AG20443 (cell line): ENCODE results near the gene TBC1D2.

Experiments
- DNase-seq: peaks from one replicate; pipeline ENCODE4 v3.0.0; 2012; ENCODE audit warnings: low spot score, mixed read lengths

The TBC1D2 gene

DNA sequence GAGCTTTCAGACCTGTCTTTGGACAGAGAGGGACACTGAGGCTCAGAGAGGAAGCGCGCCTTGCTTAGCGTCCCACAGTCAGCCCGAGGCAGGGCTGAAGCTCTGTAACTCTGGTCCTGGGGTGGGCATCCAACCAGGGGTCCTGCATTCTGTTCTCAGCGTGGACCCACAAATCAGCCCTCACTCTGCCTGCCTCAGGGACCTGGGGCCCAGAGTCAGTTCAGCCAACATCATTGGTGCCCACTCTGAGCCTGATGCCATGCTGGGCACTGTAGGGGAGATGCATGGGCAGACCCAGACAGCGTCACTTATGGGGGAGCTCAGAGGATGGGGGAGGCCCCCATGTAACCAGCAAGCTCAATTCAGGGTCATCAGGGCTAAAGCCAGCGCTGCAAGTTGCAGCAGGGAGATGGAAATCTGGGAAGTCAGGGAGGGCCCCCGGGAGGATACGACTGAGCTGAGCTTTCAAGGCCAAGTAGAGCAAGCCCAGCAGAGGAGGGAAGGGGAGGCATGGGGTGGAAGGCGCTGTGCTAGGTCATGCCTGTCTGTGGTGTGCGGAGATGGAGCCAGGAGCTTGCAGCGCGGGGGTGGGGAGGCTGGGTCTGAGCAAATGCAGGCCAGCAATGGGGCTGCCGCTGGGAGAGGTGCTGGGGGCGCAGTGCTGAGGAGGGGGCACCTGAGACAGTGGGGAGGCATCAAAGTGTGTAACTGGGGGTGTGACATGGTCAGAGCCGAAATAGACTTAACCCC is 84.1 kb downstream of the TBC1D2 start:
- DNase-seq = no peak

DNA sequence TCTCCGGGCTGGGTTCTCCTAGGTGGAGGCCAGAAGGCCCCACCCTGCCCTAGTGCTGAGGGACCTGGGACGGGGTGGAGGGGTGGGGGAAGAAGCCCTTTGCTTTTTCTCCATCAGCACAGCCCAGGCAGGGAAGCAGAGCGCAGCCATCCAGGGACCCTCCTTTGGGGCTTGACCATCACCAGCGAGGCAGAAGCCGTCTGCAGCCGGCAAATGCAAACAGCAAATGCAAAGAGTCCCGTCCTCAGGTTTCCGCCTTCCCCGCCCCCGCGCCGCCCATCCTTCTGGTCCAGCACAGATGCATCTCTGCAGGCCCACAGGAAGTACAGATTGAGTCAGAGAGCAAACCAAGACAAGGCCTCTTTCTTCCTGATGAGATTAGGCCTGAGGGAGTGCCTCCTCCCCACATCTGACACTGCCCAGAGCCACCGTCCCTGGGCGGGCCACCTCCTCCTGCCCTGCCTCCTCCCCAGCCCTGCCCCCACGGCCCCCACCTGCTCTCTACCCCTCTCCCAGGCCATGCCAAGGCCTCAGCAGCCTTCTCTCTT is 86.4 kb downstream of the TBC1D2 start:
- peak; percentile 57 for DNase-seq

DNA sequence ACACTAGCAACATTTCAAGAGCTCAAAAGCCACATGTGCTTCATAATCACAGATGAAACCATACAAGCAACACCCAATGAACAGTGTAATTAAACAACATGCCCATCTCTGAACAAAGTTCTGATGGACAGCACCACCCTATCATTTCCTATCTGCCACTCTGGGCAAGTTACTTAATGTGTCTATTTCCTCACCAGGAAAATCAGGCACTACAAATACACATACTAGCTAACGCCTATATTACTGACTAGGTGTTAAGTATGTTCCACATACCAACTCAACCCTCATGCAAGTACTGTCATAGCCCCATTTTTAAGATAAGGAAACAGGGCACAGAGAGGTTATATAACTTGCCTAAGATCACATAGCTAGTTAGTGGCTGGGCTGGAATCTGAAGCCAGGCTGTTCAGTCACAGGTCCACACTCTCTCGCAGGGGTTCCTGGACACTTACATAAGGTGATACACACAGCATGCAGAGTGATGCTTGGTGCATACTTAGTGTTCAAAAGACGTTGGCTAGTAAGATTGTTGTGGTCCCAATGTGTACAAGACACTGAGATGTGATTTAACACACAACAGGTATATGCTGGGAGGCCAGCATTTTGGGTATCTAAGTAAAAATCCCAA is 87.2 kb downstream of the TBC1D2 start:
- DNase-seq = no peak

DNA sequence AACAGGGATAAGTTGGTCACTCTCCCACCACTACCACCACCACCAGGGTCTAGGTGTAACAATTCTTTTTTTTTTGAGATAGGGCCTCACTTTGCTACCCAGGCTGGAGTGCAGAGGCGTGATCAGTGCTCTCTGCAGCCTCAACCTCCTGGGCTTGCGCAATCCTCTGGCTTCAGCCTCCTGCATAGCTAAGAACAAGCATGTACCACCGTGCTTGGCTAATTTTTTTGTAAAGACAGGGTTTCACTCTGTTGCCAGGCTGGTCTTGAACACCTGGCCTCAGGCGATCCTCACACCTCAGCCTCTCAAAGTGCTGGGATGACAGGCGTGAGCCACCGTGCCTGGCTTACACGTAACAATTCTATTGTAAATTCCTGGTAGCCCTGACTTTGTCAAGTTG is 90.5 kb downstream of the TBC1D2 start:
- no peak for DNase-seq

GRCh38 chr9:98162613-98163012 is 92.8 kb downstream of the TBC1D2 start:
- no peak for DNase-seq

GRCh38 chr9:98161851-98162250 is 93.6 kb downstream of the TBC1D2 start:
- DNase-seq = no peak

DNA sequence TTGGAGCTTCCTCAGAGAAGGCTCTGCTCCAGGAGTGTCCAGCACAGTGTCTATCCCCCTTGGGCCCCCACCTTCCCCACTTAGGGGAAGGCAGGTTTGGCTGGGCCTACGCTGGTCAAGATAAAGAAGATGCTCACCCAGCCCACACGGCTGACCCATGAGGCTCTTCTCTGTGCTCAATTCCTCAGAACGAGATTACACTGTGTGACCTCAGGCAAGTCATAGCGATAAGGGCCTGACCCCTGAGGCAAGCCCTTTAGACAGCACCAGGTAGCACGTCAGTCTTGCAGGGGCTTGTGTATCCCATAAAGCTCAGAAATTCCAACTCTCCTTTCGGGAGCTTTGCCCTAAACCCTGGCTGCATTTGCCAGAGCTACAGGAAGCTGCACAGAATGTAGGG is 95.7 kb downstream of the TBC1D2 start:
- no peak for DNase-seq

DNA sequence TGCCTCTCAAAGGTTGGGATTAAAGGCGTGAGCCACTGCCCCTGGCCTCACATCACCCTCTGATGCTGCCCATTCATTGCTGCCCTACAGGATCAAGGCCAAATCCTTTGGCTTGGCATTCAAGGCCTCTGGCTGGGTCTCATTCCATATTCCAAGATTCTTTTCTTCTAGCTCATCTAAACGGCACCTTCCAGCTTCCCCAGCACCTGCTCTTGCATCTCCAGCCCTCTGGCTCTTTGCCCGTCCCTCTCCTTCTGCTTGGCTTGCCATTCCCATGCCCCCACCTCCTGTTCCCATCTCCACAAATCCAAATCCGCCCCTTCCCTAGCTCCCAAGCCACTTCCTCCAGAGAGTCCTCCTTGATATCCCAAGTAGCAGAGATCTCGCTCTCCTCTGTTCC is 96.1 kb downstream of the TBC1D2 start:
- peak; percentile 7 for DNase-seq

- no peak for DNase-seq
These were observed 97.2 kb downstream of the TBC1D2 start for GRCh38 chr9:98158071-98158831.

DNA sequence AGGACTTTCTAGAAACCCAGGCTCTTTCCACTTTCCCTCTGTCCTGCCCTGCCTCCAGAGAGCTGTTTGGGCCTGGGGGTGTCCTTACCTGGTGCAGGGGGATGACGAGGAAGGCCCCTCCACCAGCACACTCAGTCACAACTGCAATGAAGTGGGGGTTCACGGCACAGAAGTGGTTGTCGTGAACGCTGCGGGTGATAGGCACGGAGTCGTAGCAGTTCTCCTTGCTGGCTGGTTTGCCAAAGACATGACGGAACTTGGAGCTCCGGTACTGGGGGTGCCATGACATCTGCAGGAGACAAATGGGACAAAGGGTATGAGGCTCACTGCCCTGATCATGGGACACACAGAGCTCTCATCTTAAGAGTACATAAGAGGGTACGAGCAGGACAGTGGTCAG is 98.1 kb downstream of the TBC1D2 start:
- DNase-seq = no peak

- no peak for DNase-seq
These were observed 100.8 kb downstream of the TBC1D2 start for GRCh38 chr9:98154678-98155077.

- DNase-seq = no peak
These were observed 102.9 kb downstream of the TBC1D2 start for GRCh38 chr9:98152526-98152925.

DNA sequence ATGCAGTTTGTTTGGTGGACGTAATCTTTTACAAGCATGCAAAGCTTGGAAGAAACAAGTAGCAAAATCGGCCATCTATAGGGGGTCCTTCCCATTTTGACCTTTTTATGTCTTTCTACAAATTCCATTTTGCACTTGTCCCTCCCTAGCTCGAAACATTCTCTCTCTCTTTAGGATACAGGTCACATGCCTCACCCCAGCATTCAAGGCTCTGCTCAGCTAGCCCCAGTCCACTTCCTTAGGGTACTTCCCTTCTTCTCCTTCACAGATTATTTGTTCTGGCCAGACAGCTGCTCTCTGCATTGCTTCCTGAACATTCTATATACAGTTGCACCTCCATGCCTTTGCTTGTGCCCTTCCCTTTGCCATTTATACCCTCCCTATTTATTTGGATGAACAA is 104.7 kb downstream of the TBC1D2 start:
- no peak for DNase-seq

DNA sequence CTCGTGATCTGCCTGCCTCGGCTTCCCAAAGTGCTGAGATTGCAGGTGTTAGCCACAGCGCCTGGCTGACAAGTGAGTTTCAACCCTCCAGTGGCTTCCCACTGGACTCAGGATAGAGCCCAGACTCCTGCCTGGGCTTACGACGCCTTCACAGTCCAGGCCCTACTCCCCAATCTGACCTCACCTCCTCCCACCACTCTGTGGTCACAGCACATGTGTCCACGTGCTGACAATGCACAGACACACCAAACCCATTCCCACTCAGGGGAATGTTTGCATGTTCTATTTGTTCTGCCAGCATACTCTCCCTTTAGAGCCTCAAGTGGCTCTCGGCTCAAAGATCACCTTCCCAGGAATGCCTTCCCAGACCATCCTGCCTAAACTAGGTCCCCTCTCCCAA is 105.3 kb downstream of the TBC1D2 start:
- DNase-seq = no peak

DNA sequence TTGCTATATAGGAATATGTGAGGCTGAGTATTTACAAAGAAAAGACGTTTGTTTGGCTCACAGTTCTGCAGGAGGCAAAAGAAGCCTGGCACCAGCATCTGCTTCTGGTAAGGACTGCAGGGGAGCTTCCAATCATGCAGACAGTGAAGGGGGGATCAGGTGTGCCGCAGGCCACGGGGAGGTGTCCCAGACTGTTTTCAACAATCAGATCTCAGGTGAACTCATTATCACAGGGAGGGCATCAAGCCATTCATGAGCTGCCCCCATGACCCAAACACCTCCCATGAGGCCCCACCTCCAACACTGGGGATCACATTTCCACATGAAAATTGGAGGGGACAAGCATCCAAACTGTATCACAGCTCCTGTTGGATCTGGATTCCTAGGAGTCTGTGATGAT is 106.0 kb downstream of the TBC1D2 start:
- no peak for DNase-seq
